Measurements from ENCODE around the gene USH1C.

DNA sequence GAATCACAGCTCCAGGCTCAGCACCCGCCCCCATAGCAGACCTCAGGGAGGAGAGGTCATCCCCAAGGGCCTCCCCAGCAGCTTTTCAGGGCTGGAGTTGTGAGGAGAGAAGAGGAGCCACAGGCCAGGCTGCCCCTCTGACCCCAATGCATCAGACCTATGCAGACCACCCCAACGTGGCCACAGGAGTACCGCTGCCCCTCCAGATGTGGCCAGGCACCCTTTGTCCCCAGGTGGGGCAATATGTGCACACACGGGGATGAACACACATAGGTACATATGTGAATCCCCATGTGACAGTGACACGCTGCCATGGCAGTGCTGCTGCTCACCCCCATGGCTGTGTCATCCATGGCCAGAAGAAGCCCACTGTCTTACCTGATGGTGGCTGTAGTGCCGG, 10.9 kb downstream of the USH1C start:
- TF ChIP-seq GATA3 (IDR thresholded peaks at IDR 0.05; ENCODE audit: low read depth, low read length) (no peak), GATA2 (IDR thresholded peaks at IDR 0.05; ENCODE audit: low read depth, low read length) (no peak)
